Effector memory CD8-positive, alpha-beta T cell (primary cell): Measurements from ENCODE around the gene SLC2A13.
"Not testable (repeated sequence)": the region's sequence is repeated elsewhere in the genome, so short reads cannot be mapped to it uniquely, and the experiment has no call there.

Source experiments
- ATAC-seq: fragments of 150-1000 bp; cut with Tn5 transposase; replicated peaks from 2 replicates; pipeline ENCODE4 v1.10.0; 2021; ENCODE audit warnings: mild to moderate bottlenecking, moderate library complexity
- DNase-seq, 3 experiments: peaks; one replicate each; pipeline ENCODE4 v3.0.0; 2021
- H3K27ac Mint-ChIP-seq, 2 donors: one replicate each; pipeline ENCODE4 v1.8.0; 2022; ENCODE audit warnings: mild to moderate bottlenecking in 2 of 2, mixed read lengths in 2 of 2, moderate library complexity in 2 of 2
- H3K27me3 Mint-ChIP-seq, 2 donors: one replicate each; pipeline ENCODE4 v1.8.0; 2022; ENCODE audit warnings: mixed read lengths in 2 of 2
- H3K36me3 Mint-ChIP-seq: one replicate; pipeline ENCODE4 v1.8.0; 2022; ENCODE audit warnings: mild to moderate bottlenecking, moderate library complexity, mixed read lengths; ENCODE audit not compliant: insufficient read depth
- H3K4me1 Mint-ChIP-seq, 2 donors: one replicate each; pipeline ENCODE4 v1.8.0; 2022; ENCODE audit warnings: low read depth in 2 of 2, mixed read lengths in 2 of 2
- H3K4me3 Mint-ChIP-seq, 2 donors: one replicate each; pipeline ENCODE4 v1.8.0; 2022; ENCODE audit warnings: mild to moderate bottlenecking in 2 of 2, mixed read lengths in 2 of 2, moderate library complexity in 2 of 2
- H3K9me3 Mint-ChIP-seq, 2 donors: one replicate each; pipeline ENCODE4 v1.8.0; 2022; ENCODE audit warnings: mixed read lengths in 2 of 2

The SLC2A13 gene

DNA sequence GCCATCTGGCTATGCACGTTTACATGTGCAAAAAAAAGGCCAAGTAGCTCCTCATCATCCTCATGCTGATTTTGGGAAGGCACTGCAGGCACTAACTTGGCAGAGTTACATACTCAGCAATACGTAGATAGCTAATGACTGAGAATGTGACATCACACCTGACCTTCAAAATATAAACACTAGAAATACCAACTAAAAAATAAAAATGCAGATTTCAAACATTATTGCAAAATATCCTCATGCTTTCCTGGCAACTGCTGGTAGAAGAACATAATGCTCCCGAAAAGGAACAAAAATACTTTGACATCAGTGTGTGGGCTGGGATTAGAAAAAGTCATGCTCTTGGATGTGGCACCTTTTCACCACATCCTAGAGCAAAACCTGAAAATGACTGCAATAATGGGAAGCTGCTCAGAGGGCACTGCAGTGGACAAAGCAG lies 333.0 kb downstream of the SLC2A13 start:
- H3K4me1 Mint-ChIP-seq: no peaks in the 10 kb centered on the region

GRCh38 chr12:39771456-39771855 lies 334.4 kb downstream of the SLC2A13 start:
- no peaks in the 10 kb centered on the region for H3K4me1 Mint-ChIP-seq
- no peaks in the 10 kb centered on the region for H3K36me3 Mint-ChIP-seq
- H3K27me3 Mint-ChIP-seq: no peaks in the 10 kb centered on the region
- no peak for DNase-seq
- H3K27ac Mint-ChIP-seq: no peak overlapping the region
- H3K9me3 Mint-ChIP-seq: no peaks in the 10 kb centered on the region
- H3K4me3 Mint-ChIP-seq: no peak overlapping the region
- no peak for ATAC-seq

More for the DNA sequence above, 333.0 kb downstream of the SLC2A13 start:
- H3K36me3 Mint-ChIP-seq: no peaks in the 10 kb centered on the region
- H3K27me3 Mint-ChIP-seq: no peaks in the 10 kb centered on the region
- ATAC-seq: no peak
- no peak overlapping the region for H3K27ac Mint-ChIP-seq
- H3K4me3 Mint-ChIP-seq: no peak overlapping the region
- DNase-seq: no peak
- H3K9me3 Mint-ChIP-seq: no peaks in the 10 kb centered on the region

- ATAC-seq: peak; percentile 51
- DNase-seq: no peak
- H3K36me3 Mint-ChIP-seq: no peaks in the 10 kb centered on the region
- no peaks in the 10 kb centered on the region for H3K9me3 Mint-ChIP-seq
- H3K27me3 Mint-ChIP-seq: no peaks in the 10 kb centered on the region
- no peaks in the 10 kb centered on the region for H3K4me1 Mint-ChIP-seq
- H3K27ac Mint-ChIP-seq: no peak overlapping the region
- no peak overlapping the region for H3K4me3 Mint-ChIP-seq
These were observed 340.8 kb downstream of the SLC2A13 start for GRCh38 chr12:39764944-39765560.

DNA sequence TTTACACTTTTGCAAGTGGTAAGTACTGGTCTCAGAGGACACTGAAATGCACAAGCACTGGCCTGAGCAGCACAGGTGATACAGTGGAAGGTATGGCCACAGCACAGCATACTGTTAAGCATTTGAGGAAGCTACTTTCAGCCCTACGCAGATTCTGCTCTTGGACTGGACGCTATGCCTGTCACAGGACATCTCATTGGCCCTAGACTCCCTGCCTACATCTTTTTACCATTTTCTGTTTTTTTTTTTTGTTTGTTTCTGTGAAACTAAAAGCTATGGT lies 342.1 kb downstream of the SLC2A13 start:
- no peaks in the 10 kb centered on the region for H3K27me3 Mint-ChIP-seq
- H3K9me3 Mint-ChIP-seq: no peaks in the 10 kb centered on the region
- H3K4me3 Mint-ChIP-seq: no peak overlapping the region
- H3K27ac Mint-ChIP-seq: no peak overlapping the region
- H3K36me3 Mint-ChIP-seq: no peaks in the 10 kb centered on the region
- ATAC-seq (no peak), DNase-seq (no peak)
- no peaks in the 10 kb centered on the region for H3K4me1 Mint-ChIP-seq

DNA sequence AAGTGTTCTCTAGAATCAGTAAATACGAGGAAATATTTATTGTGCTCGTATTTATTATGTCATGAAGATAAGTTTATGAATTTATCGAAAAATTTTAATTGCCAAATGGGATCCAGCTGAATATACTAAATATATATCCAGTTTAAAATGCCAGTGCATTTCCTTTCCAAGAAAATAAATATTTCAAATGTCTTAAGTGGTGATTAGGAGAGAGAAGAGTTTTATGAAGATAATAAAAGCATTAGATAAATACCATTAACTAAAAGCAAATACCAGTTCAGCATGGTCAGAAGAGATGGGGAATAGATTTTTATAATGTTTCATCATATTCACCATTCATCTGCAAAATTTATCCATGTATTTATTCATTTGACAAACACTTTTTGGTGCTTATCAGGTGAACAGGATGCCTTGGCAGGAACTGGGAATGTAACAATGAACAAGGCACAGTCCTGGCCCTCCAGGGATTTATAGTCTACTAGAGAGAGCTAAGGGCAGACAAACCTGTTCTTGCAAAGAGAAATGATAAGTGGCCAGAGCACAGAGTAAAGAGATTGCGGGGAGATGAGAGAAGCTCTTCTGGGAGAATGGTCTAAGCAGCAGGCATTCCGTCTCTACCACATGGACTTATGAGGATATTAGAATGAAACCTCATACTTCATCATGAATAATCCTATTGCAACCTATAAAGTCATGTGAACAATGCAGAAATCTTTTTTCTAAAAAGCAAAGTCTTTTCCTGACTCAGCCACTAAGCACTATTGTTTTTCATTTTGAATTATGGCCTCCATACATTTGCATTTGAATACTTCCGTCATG lies 342.6 kb downstream of the SLC2A13 start:
- ATAC-seq (no peak), DNase-seq (no peak)
- Mint-ChIP-seq H3K27ac (no peak overlapping the region), H3K27me3 (no peaks in the 10 kb centered on the region), H3K36me3 (no peaks in the 10 kb centered on the region), H3K4me3 (no peak overlapping the region), H3K9me3 (no peaks in the 10 kb centered on the region), H3K4me1 (no peaks in the 10 kb centered on the region)

- Mint-ChIP-seq H3K36me3 (no peaks in the 10 kb centered on the region), H3K9me3 (no peaks in the 10 kb centered on the region), H3K4me1 (no peaks in the 10 kb centered on the region), H3K4me3 (no peak overlapping the region), H3K27ac (no peak overlapping the region), H3K27me3 (no peaks in the 10 kb centered on the region)
- DNase-seq: no peak
- no peak for ATAC-seq
These were observed 350.4 kb downstream of the SLC2A13 start for GRCh38 chr12:39755478-39755877.

GRCh38 chr12:39752482-39753137 lies 353.3 kb downstream of the SLC2A13 start:
- Mint-ChIP-seq H3K9me3 (no peaks in the 10 kb centered on the region), H3K36me3 (no peaks in the 10 kb centered on the region), H3K27me3 (no peaks in the 10 kb centered on the region), H3K4me1 (no peaks in the 10 kb centered on the region), H3K27ac (no peak overlapping the region), H3K4me3 (no peak overlapping the region)
- ATAC-seq: no peak
- no peak for DNase-seq

DNA sequence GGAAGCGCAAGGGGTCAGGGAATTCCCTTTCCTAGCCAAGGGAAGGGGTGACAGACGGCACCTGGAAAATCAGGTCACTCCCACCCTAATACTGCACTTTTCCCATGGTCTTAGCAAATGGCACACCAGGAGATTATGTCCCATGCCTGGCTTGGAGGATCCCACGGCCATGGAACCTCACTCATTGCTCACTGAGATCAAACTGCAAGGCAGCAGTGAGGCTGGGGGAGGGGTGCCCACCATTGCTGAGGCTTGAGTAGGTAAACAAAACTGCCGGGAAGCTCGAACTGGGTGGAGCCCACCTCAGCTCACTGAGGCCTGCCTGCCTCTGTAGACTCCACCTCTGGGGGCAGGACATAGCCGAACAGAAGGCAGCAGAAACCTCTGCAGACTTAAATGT lies 359.7 kb downstream of the SLC2A13 start:
- not testable (repeated sequence) for H3K36me3 Mint-ChIP-seq, DNase-seq, H3K4me1 Mint-ChIP-seq, ATAC-seq, H3K27ac Mint-ChIP-seq, H3K27me3 Mint-ChIP-seq, H3K9me3 Mint-ChIP-seq, H3K4me3 Mint-ChIP-seq

DNA sequence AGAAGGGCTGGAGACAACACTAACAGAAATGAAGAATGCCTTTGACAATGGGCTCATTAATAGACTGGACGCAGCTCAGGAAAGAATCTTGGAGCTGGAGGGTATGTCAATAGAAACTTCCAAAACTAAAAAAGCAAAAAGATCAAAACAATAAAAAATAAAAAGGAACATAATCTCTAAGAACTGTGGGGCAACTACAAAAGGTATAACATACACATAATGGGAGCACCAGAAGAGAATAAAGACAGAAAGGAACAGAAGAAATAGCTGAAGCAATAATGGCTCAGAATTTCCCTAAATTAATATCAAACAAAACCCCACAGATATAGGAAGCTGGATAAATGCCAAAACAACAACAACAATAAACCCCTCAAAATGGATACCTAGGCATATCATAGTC lies 362.2 kb downstream of the SLC2A13 start:
- Mint-ChIP-seq H3K4me3 (no peak overlapping the region), H3K36me3 (no peaks in the 10 kb centered on the region), H3K4me1 (no peaks in the 10 kb centered on the region), H3K27ac (no peak overlapping the region), H3K27me3 (no peaks in the 10 kb centered on the region), H3K9me3 (peaks cover 0 to 7% of the 10 kb centered on the region in 2 donors)
- ATAC-seq: no peak
- no peak for DNase-seq

DNA sequence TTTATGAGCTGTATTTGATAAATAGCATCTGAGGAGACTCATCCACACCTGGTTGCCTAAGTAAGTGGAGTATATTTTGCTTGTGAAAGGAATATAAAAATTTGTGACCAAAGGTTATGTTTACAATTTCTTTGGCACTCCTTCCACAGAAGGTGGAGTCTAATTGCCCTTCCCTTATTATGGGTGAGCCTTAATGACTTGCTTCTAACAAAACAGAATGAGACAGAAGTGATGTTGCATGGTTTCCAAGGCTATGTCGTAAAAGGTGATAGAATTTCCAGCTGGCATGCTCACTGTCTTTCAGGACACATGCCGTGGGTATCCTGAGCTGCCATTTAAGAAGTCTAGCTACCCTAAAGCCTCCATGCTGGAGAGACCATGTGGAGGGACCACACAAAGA lies 369.5 kb downstream of the SLC2A13 start:
- no peaks in the 10 kb centered on the region for H3K27me3 Mint-ChIP-seq
- no peaks in the 10 kb centered on the region for H3K36me3 Mint-ChIP-seq
- H3K27ac Mint-ChIP-seq: no peak overlapping the region
- DNase-seq (no peak), ATAC-seq (no peak)
- H3K9me3 Mint-ChIP-seq: no peaks in the 10 kb centered on the region
- H3K4me1 Mint-ChIP-seq: no peaks in the 10 kb centered on the region
- H3K4me3 Mint-ChIP-seq: no peak overlapping the region

DNA sequence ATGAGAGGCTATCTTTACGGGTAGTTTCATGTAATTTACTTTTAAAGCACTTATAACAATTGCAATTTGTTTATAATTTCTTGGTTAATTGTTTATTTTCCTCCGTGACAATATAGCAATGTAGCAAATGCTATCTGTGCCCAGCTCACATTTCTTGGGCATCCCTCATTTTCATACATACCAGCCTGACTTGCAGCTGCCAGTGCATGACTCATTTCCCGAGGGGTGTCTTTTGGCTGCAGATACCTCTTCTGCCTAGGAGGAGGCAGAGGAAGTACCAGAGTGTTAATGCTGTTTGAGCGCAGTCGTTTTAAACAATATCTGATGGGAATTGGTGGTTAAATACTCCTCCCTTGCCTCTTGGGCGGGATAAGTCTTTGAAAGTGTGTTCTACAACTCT lies 382.1 kb downstream of the SLC2A13 start:
- ATAC-seq (peak; percentile 81), DNase-seq (no peak)
- Mint-ChIP-seq H3K4me1 (peaks cover 0 to 4% of the 10 kb centered on the region in 2 donors), H3K27me3 (no peaks in the 10 kb centered on the region), H3K9me3 (peaks cover 0 to 2% of the 10 kb centered on the region in 2 donors), H3K27ac (no peak overlapping the region), H3K4me3 (no peak overlapping the region), H3K36me3 (no peaks in the 10 kb centered on the region)

DNA sequence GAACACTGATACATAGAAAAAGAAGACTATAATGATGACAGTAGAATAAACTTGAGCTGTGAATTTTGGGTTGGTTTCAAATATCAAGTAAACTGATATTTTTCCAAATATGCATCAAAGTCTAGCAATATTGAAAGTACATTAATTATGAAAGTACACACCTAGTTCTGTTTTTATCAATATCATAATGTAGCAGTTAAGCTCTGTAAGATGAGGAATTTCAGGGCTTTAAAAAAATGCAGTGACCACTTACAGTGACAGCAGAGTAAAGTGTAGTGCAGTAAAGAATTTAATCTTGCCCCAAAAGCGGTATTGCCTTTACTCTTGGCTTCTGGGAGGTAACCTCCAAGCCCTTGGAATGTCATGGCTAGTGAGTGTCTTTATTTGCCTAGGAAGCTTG lies 383.4 kb downstream of the SLC2A13 start:
- Mint-ChIP-seq H3K4me1 (peaks cover 0 to 4% of the 10 kb centered on the region in 2 donors), H3K9me3 (no peaks in the 10 kb centered on the region), H3K36me3 (peaks cover 3% of the 10 kb centered on the region), H3K27me3 (no peaks in the 10 kb centered on the region), H3K27ac (no peak overlapping the region), H3K4me3 (no peak overlapping the region)
- DNase-seq: no peak
- no peak for ATAC-seq

DNA sequence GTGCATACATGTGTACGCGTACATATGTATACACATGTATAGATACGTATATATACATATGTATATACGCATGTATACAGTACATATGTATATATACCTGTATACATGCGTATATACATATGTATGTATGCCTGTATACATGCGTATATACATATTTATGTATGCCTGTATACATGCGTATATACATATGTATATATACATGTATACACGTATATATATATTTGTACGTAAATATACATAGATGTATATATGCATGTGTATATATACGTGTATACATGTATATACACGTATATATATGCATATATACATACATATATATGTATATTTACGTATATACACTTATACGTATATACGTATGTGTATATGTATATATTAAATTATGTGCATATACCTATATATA lies 392.3 kb downstream of the SLC2A13 start:
- ATAC-seq (no peak), DNase-seq (no peak)
- H3K4me1 Mint-ChIP-seq: no peaks in the 10 kb centered on the region
- H3K9me3 Mint-ChIP-seq: no peaks in the 10 kb centered on the region
- H3K27ac Mint-ChIP-seq: no peak overlapping the region
- no peaks in the 10 kb centered on the region for H3K27me3 Mint-ChIP-seq
- no peak overlapping the region for H3K4me3 Mint-ChIP-seq
- H3K36me3 Mint-ChIP-seq: peaks cover 3% of the 10 kb centered on the region

DNA sequence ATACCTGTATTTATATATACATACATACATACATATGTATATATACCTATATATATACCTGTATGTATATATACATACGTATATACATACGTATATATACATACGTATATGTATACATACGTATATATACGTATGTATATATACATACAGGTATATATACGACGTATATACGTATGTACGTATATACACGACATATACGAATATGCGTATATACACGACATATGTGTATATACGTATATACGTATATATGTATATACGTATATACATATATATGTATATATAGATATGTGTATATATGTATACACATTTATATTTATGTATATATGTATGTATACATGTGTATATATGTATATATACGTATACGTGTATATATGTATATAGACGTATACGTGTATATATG lies 393.5 kb downstream of the SLC2A13 start:
- ATAC-seq (no peak), DNase-seq (no peak)
- H3K4me1 Mint-ChIP-seq: no peaks in the 10 kb centered on the region
- no peak overlapping the region for H3K27ac Mint-ChIP-seq
- no peak overlapping the region for H3K4me3 Mint-ChIP-seq
- no peaks in the 10 kb centered on the region for H3K27me3 Mint-ChIP-seq
- no peaks in the 10 kb centered on the region for H3K36me3 Mint-ChIP-seq
- H3K9me3 Mint-ChIP-seq: no peaks in the 10 kb centered on the region
